HEK293 (cell line): ENCODE data around the gene ARHGEF7.

ENCODE experiments used
- CTCF ChIA-PET: fragments of 350-600 bp; formaldehyde crosslinking; extraction: SDS; loops from one replicate; lab custom pipeline; 2021; ENCODE audit warnings: antibody characterized with exemption; lab: Yijun Ruan, JAX
- POLR2A ChIA-PET: fragments of 300-600 bp; formaldehyde crosslinking; extraction: SDS; loops from one replicate; lab custom pipeline; 2020; ENCODE audit warnings: antibody characterized with exemption, inconsistent platforms; lab: Yijun Ruan, JAX
- H3K27ac ChIP-seq: fragments of 200-500 bp; sonication (Bioruptor generic); 2 replicates; pipeline ENCODE4 v1.5.1; 2014; ENCODE audit warnings: low read depth, low read length, control low read depth, inconsistent platforms; ENCODE audit errors: extremely low read depth
- H3K36me3 ChIP-seq, 2 experiments: fragments of 200-500 bp in 1 of 2; sonication (Bioruptor generic) in 1 of 2; 1 replicate in 1 of 2; 2 replicates in 1 of 2; pipeline ENCODE4 v1.5.1; 2014 to 2017; ENCODE audit warnings: inconsistent platforms in 2 of 2, low read length in 2 of 2; ENCODE audit not compliant: control insufficient read depth in 2 of 2, insufficient read depth in 1 of 2
- H3K4me1 ChIP-seq: fragments of 200-500 bp; sonication (Bioruptor generic); 2 replicates; pipeline ENCODE4 v1.5.1; 2014; ENCODE audit warnings: mild to moderate bottlenecking, low read length, inconsistent platforms; ENCODE audit not compliant: control insufficient read depth, insufficient read depth
- H3K4me3 ChIP-seq: 2 replicates; pipeline ENCODE4 v1.5.1; 2011; ENCODE audit warnings: low read depth, mild to moderate bottlenecking, control low read depth, low read length, moderate library complexity
- H3K9me3 ChIP-seq: fragments of 200-500 bp; sonication (Bioruptor generic); 2 replicates; pipeline ENCODE4 v1.5.1; 2014; ENCODE audit warnings: low read depth, low read length, inconsistent platforms; ENCODE audit not compliant: control insufficient read depth, insufficient read depth
- KLF17 ChIP-seq: fragments of 450-650 bp; formaldehyde crosslinking; IDR thresholded peaks from 2 replicates; pipeline ENCODE4 v1.5.1; 2016; ENCODE audit warnings: missing biosample characterization, missing genetic modification characterization
- PRDM1 ChIP-seq: fragments of 450-650 bp; formaldehyde crosslinking; IDR thresholded peaks from 2 replicates; pipeline ENCODE4; 2016; ENCODE audit warnings: missing biosample characterization, missing genetic modification characterization
- SP2 ChIP-seq: fragments of 450-650 bp; formaldehyde crosslinking; IDR thresholded peaks from 2 replicates; pipeline ENCODE4 v1.5.1; 2016; ENCODE audit warnings: missing biosample characterization, missing genetic modification characterization
- ZBTB10 ChIP-seq: fragments of 450-650 bp; formaldehyde crosslinking; IDR thresholded peaks from 2 replicates; pipeline ENCODE4 v1.5.1; 2016; ENCODE audit warnings: missing biosample characterization, missing genetic modification characterization
- ZBTB44 ChIP-seq: fragments of 450-650 bp; IDR thresholded peaks from 2 replicates; pipeline ENCODE4 v1.5.1; 2018; ENCODE audit warnings: missing biosample characterization, mild to moderate bottlenecking, missing genetic modification characterization
- ZNF138 ChIP-seq: fragments of 450-650 bp; formaldehyde crosslinking; IDR thresholded peaks from 2 replicates; pipeline ENCODE4 v1.5.1; 2016; ENCODE audit warnings: missing biosample characterization, missing genetic modification characterization, borderline replicate concordance
- ZNF155 ChIP-seq: fragments of 450-650 bp; formaldehyde crosslinking; IDR thresholded peaks from 2 replicates; pipeline ENCODE4 v1.5.1; 2016; ENCODE audit warnings: missing biosample characterization, missing genetic modification characterization
- ZNF2 ChIP-seq: fragments of 450-650 bp; formaldehyde crosslinking; IDR thresholded peaks from 2 replicates; pipeline ENCODE4 v1.5.1; 2016; ENCODE audit warnings: missing biosample characterization, missing genetic modification characterization
- ZNF211 ChIP-seq: fragments of 450-650 bp; formaldehyde crosslinking; IDR thresholded peaks from 2 replicates; pipeline ENCODE4 v1.5.1; 2016; ENCODE audit warnings: low read depth, missing biosample characterization, missing genetic modification characterization
- ZNF292 ChIP-seq: fragments of 450-650 bp; formaldehyde crosslinking; IDR thresholded peaks from 2 replicates; pipeline ENCODE4 v1.5.1; 2016; ENCODE audit warnings: low read depth, missing biosample characterization, missing genetic modification characterization, borderline replicate concordance
- ZNF335 ChIP-seq: fragments of 450-650 bp; formaldehyde crosslinking; conservative IDR thresholded peaks from 2 replicates; pipeline ENCODE4 v1.5.1; 2016; ENCODE audit warnings: missing biosample characterization, missing genetic modification characterization
- ZNF394 ChIP-seq: fragments of 450-650 bp; formaldehyde crosslinking; IDR thresholded peaks from 2 replicates; pipeline ENCODE4 v1.5.1; 2016; ENCODE audit warnings: missing biosample characterization, missing genetic modification characterization, mild to moderate bottlenecking, moderate library complexity, borderline replicate concordance
- ZNF426 ChIP-seq: fragments of 450-650 bp; formaldehyde crosslinking; IDR thresholded peaks from 2 replicates; pipeline ENCODE4 v1.5.1; 2017; ENCODE audit warnings: missing biosample characterization, missing genetic modification characterization, mild to moderate bottlenecking, inconsistent platforms, moderate library complexity
- ZNF473 ChIP-seq: fragments of 450-650 bp; formaldehyde crosslinking; IDR thresholded peaks from 2 replicates; pipeline ENCODE4 v1.5.1; 2017; ENCODE audit warnings: missing biosample characterization, missing genetic modification characterization
- ZNF521 ChIP-seq: fragments of 450-650 bp; formaldehyde crosslinking; IDR thresholded peaks from 2 replicates; pipeline ENCODE4 v1.5.1; 2017; ENCODE audit warnings: missing biosample characterization, mild to moderate bottlenecking, missing genetic modification characterization
- ZNF548 ChIP-seq: fragments of 450-650 bp; formaldehyde crosslinking; IDR thresholded peaks from 2 replicates; pipeline ENCODE4 v1.5.1; 2016; ENCODE audit warnings: missing biosample characterization, missing genetic modification characterization
- ZNF549 ChIP-seq: fragments of 450-650 bp; IDR thresholded peaks from 2 replicates; pipeline ENCODE4 v1.5.1; 2018; ENCODE audit warnings: missing biosample characterization, missing genetic modification characterization, mild to moderate bottlenecking, inconsistent platforms, moderate library complexity
- ZNF560 ChIP-seq: fragments of 450-650 bp; formaldehyde crosslinking; IDR thresholded peaks from 2 replicates; pipeline ENCODE4 v1.5.1; 2017; ENCODE audit warnings: missing biosample characterization, missing genetic modification characterization, borderline replicate concordance
- ZNF596 ChIP-seq: fragments of 450-650 bp; IDR thresholded peaks from 2 replicates; pipeline ENCODE4 v1.5.0; 2018; ENCODE audit warnings: missing biosample characterization, mild to moderate bottlenecking, missing genetic modification characterization, moderate library complexity
- ZNF600 ChIP-seq: fragments of 450-650 bp; formaldehyde crosslinking; IDR thresholded peaks from 2 replicates; pipeline ENCODE4 v1.5.1; 2016; ENCODE audit warnings: missing biosample characterization, missing genetic modification characterization
- ZNF621 ChIP-seq: fragments of 450-650 bp; formaldehyde crosslinking; IDR thresholded peaks from 2 replicates; pipeline ENCODE4 v1.5.1; 2017; ENCODE audit warnings: missing biosample characterization, missing genetic modification characterization
- ZNF626 ChIP-seq: fragments of 450-650 bp; sonication (Bioruptor Pico); formaldehyde crosslinking; IDR thresholded peaks from 2 replicates; pipeline ENCODE4 v1.5.1; 2018; ENCODE audit warnings: missing biosample characterization, missing genetic modification characterization, inconsistent platforms
- ZNF664 ChIP-seq: fragments of 450-650 bp; formaldehyde crosslinking; IDR thresholded peaks from 2 replicates; pipeline ENCODE4 v1.5.1; 2016; ENCODE audit warnings: missing biosample characterization, missing genetic modification characterization
- ZNF76 ChIP-seq: fragments of 450-650 bp; formaldehyde crosslinking; IDR thresholded peaks from 2 replicates; pipeline ENCODE4; 2016; ENCODE audit warnings: low read depth, missing biosample characterization, missing genetic modification characterization, borderline replicate concordance
- ZNF776 ChIP-seq: fragments of 450-650 bp; formaldehyde crosslinking; IDR thresholded peaks from 2 replicates; pipeline ENCODE4 v1.5.0; 2017; ENCODE audit warnings: missing biosample characterization, missing genetic modification characterization, borderline replicate concordance
- TF ChIP-seq, protein P1 (sequence below): fragments of 450-650 bp; formaldehyde crosslinking; IDR thresholded peaks from 2 replicates; pipeline ENCODE4 v1.5.1; 2016; ENCODE audit warnings: missing biosample characterization, missing genetic modification characterization
- TF ChIP-seq, protein P2 (sequence below): fragments of 450-650 bp; formaldehyde crosslinking; IDR thresholded peaks from 2 replicates; pipeline ENCODE4 v1.5.1; 2016; ENCODE audit warnings: missing biosample characterization, missing genetic modification characterization

Gene ARHGEF7

GRCh38 chr13:111175372-111175771 lies 60.3 kb downstream of the ARHGEF7 start:
- POLR2A ChIA-PET: no interaction called here
- H3K4me3 ChIP-seq: no peak overlapping the region
- CTCF ChIA-PET: no interaction called here
- H3K9me3 ChIP-seq: no peaks in the 10 kb centered on the region
- peaks cover 0 to 4% of the 10 kb centered on the region in 2 experiments; a peak in 1 of 3 replicates for H3K36me3 ChIP-seq
- TF ChIP-seq ZNF2 (tag by site-specific recombination): no peak
- TF ChIP-seq ZNF521 (tag by site-specific recombination): no peak
- TF ChIP-seq ZNF596: no peak
- no peak for TF ChIP-seq ZNF626 (tag by site-specific recombination)
- no peak for TF ChIP-seq SP2
- TF ChIP-seq PRDM1: no peak
- TF ChIP-seq ZNF621: no peak
- TF ChIP-seq ZNF155 (tag by site-specific recombination): no peak
- no peak for TF ChIP-seq ZNF211
- TF ChIP-seq ZNF549: no peak
- no peak for TF ChIP-seq ZNF76
- TF ChIP-seq, protein P1, sequence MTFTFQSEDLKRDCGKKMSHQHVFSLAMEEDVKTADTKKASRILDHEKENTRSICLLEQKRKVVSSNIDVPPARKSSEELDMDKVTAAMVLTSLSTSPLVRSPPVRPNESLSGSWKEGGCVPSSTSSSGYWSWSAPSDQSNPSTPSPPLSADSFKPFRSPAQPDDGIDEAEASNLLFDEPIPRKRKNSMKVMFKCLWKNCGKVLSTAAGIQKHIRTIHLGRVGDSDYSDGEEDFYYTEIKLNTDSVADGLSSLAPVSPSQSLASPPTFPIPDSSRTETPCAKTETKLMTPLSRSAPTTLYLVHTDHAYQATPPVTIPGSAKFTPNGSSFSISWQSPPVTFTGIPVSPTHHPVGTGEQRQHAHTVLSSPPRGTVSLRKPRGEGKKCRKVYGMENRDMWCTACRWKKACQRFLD: no peak
- TF ChIP-seq ZNF292 (tag by site-specific recombination): no peak
- no peak for TF ChIP-seq ZNF548
- no peak for TF ChIP-seq ZNF600 (tag by site-specific recombination)
- H3K4me1 ChIP-seq: no peaks in the 10 kb centered on the region
- no peak overlapping the region for H3K27ac ChIP-seq

- H3K4me3 ChIP-seq: no peak overlapping the region
- ChIA-PET POLR2A (no interaction called here), CTCF (no interaction called here)
- peaks cover 0 to 4% of the 10 kb centered on the region in 2 experiments; a peak in 1 of 3 replicates for H3K36me3 ChIP-seq
- H3K27ac ChIP-seq: no peak overlapping the region
- no peaks in the 10 kb centered on the region for H3K4me1 ChIP-seq
- TF ChIP-seq ZBTB10 (tag by site-specific recombination) (no peak), ZNF426 (tag by site-specific recombination) (no peak), ZNF560 (tag by site-specific recombination) (no peak)
- H3K9me3 ChIP-seq: no peaks in the 10 kb centered on the region
Observed at GRCh38 chr13:111175935-111176334, 60.8 kb downstream of the ARHGEF7 start.

DNA sequence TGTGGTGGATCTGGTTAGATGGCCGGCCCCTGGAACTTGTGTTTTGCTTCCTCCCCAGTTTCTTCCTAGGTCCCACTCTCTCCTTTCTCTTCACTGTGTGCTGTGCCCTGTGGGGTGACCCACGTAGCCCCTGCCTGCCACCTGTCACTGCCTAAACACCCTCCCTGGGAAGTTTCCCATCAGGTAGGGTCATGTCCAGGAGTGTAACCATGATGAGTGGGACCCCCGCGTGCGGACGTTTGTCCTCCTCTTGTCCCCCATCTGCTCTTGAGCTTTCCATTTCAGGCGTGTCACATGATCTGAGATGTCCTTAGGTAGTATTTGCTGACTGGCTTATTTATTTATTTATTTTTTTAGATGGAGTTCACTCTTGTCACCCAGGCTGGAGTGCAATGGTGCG lies 61.3 kb downstream of the ARHGEF7 start:
- H3K27ac ChIP-seq: no peak overlapping the region
- H3K4me1 ChIP-seq: no peaks in the 10 kb centered on the region
- ChIA-PET POLR2A (no interaction called here), CTCF (no interaction called here)
- peaks cover 0 to 4% of the 10 kb centered on the region in 2 experiments; a peak in 1 of 3 replicates for H3K36me3 ChIP-seq
- H3K9me3 ChIP-seq: no peaks in the 10 kb centered on the region
- H3K4me3 ChIP-seq: no peak overlapping the region
- TF ChIP-seq ZNF394 (tag by site-specific recombination) (no peak), ZBTB44 (tag by site-specific recombination) (no peak), ZNF664 (tag by site-specific recombination) (no peak), ZNF335 (tag by site-specific recombination) (no peak), KLF17 (no peak), ZNF776 (tag by site-specific recombination) (no peak), ZNF473 (tag by site-specific recombination) (no peak), ZNF626 (tag by site-specific recombination) (no peak), ZNF138 (no peak)
- TF ChIP-seq, protein P2, sequence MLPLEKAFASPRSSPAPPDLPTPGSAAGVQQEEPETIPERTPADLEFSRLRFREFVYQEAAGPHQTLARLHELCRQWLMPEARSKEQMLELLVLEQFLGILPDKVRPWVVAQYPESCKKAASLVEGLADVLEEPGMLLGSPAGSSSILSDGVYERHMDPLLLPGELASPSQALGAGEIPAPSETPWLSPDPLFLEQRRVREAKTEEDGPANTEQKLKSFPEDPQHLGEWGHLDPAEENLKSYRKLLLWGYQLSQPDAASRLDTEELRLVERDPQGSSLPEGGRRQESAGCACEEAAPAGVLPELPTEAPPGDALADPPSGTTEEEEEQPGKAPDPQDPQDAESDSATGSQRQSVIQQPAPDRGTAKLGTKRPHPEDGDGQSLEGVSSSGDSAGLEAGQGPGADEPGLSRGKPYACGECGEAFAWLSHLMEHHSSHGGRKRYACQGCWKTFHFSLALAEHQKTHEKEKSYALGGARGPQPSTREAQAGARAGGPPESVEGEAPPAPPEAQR: no peak
